SK-N-MC (cell line): ENCODE data around the gene FEM1B.

Experiments
- EZH2 ChIP-seq: fragments of 200-600 bp; sonication (generic); IDR thresholded peaks from one replicate; pipeline ENCODE4 v1.6.1; 2017; ENCODE audit warnings: antibody characterized with exemption
- POLR2AphosphoS5 ChIP-seq: IDR thresholded peaks from 2 replicates; pipeline ENCODE4 v1.6.1; 2012; ENCODE audit warnings: mild to moderate bottlenecking, low read depth, low read length, borderline replicate concordance

GRCh38 chr15:68228143-68228970, 49.2 kb upstream of the FEM1B start:
- TF ChIP-seq EZH2 (no peak), POLR2AphosphoS5 (no peak)
